HG03045 (cell line): ENCODE measurements around the gene SLC38A10.

Experiments
- ATAC-seq: cut with Tn5 transposase; IDR thresholded peaks from one replicate; pipeline ENCODE4 v1.9.1; 2021; ENCODE audit warnings: mild to moderate bottlenecking, moderate library complexity; ENCODE audit not compliant: unreplicated experiment

Gene SLC38A10

DNA sequence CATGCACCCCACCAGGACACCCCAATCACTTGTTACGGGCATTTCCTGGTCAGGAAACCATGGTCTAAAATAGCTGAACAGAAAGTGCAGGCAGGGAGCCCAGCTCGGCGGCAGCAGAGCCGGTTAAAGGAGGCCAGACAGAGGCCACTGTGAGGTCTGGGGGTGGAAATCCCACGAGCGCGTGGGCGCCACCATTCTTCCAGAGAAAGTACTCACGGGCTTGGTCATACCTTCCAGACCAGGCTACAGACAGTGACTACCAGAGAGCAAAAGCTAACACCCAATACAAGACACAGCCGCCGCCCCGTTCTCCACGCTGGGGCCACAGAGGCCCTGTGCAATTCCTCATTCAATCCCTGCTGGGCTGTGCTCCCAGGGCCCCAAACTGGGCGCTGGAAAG, 84.2 kb downstream of the SLC38A10 start:
- ATAC-seq = no peak

DNA sequence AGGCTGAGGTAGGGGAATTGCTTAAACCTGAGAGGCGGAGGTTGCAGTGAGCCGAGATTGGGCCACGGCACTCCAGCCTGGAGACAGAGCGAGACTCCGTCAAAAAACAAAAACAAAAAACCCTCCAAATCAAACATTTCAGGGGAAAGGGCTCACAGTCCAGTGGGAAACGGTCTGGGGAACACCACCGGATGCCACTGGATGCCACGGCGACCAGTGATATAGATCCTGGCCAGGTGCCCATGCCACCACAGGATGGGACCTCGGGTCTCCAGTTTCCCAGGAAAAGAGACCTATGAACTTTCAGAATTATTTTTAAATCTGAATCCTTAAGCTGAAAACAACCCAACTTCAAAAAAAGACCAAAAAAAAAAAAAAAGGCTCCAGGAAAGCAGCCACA, 84.6 kb downstream of the SLC38A10 start:
- no peak for ATAC-seq

DNA sequence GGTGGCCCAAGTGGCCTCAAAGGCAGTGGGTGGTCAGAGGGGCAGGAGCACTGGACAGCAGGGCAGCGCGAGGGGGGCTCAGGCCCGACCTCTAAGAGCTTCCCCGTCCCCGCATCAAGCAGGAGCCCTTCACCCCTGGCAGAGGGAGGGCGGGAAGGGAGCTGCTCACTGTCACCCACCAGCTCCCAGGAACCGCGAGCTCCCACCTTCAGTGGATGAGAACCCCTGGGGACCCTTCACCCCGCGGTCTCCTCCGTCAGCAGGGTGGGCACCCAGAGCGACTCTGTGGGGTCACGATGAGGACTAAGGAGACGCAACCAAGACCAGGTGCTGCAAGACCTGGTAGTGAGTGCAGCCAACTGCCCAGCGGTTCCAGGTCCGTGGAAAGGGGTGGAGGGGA, 86.0 kb downstream of the SLC38A10 start:
- ATAC-seq = no peak

DNA sequence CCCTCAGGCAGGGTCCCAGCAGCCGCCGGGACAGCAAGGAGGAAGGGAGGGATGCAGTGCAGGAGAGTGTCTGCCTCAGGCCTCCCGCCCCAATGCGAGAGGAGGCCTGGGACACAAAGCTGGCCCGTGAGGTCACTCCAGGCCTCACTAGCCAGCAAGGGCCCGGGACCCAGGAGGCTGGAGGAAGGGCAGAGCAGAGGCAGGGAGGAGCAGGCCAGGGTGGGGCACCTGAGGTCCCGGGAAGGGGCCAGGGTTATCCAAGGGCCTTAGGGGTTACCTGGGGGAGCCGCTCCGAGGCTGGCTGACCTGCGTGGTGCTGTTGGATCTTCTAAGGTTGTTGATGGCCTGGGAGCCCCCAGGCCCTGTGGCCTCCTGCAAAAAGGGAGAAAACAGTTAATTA, 86.5 kb downstream of the SLC38A10 start:
- no peak for ATAC-seq

DNA sequence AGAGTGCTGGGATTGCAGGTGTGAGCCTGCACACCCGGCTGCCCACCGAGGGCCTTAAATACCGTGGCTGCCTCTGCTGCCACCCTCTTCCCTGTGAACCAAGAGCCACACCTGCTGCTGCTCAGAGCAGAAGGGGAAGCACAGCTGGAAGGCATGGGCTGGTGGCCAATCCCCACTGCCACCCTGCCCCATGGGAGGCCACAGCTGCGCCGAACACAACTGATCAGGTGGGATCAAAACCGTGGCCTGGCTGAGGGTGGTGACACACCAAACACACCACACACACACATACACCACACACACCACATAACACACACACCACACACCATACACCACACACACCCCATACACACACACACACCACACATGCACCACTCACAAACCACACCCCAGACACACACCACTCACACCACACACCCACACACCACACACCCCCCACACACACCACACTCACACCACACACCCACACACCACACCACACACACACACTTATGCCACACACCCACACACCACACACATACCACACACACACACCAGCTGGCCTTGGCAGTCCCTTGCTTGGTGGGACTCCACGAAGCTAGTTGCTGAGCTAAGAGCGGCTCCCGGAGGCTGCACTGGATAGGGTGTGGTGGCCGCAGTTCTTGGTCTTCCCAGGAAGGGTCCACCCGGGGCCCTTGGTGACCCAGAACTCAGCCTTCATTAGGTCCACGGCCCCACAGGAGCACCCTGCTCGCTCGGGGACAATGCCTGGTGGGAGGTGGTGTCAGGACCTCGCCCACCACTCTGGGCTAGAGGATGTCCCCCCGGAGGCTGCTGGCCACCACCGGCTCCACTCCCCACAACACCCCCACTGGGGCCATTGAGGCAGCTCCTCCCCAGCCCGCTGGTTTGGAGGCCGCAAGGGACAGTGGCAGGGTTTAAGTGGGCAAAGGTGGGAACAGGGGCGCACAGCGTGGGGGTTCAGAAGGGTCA, 87.2 kb downstream of the SLC38A10 start:
- no peak for ATAC-seq

DNA sequence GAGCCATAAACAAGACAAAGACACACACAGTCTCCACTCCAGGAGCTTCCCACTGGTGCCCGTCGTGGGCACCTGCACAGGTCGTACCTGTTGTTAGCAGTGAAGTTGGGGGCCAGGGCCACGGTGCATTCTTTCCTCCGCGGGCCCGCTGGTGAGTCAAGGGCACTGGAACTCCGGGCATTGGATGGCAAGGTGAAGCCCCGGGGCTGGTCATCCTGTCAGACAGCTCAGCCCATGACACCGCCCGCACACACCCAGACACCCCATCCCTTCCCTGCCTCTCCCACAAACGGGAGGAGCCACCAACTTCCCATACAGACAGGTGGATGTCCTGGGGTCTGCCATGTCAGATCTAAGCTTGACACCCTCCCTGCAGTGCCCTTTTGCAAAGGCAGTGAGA, 88.5 kb downstream of the SLC38A10 start:
- no peak for ATAC-seq

DNA sequence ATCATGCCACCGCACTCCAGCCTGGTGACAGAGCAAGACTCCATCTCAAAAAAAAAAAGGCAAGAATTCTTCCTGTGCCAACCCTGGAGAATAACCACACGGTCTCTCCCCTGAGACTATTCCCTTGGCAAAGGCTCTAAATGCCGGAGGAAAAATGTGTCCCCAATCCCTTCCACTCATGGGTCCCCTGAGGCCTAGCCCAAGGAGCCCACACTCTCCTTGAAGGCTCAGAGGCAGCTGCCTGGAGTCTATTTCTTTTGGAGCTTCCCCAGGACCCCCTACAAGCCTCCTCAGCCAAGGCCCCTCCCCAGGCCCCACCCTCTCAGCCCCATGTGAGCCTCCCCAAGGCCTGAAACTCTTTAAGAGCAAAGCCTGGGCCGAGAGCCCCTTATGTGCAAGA, 88.9 kb downstream of the SLC38A10 start:
- no peak for ATAC-seq

DNA sequence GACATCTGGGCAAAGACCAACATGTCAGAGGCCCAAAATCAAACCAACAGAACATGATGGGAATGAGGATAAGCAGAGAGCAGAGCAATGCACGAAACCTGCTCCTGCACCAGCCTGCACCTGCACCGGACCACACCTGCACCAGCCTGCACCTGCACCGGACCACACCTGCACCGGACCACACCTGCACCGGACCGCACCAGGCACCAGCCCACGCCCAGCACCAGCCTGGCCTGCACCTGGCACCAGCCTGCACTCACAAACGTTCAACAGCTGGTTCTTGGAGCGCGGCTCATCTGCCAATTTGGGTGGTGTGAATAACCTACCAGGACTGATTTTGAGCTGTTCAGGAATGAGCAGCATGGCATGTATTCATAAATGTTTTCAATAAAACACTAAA, 90.5 kb downstream of the SLC38A10 start:
- no peak for ATAC-seq

DNA sequence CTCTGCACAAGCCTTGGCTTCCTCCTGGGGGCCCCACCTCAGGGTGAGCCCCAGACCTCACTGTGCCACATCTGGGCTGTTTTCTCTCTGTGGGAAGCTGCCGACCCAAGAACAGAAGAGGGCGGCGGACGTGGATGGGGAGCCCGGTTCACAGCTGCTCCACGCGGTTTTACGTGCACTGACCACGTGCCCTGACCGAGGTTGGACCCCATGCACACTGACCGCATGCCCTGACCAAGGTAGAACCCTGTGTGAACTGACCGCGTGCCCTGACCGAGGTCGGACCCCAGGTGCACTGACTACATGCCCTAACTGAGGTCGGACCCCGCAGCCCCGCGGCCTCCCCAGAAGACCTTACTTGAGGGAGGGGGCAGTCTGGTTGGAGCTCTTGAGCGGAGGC, 92.0 kb downstream of the SLC38A10 start:
- ATAC-seq = no peak

DNA sequence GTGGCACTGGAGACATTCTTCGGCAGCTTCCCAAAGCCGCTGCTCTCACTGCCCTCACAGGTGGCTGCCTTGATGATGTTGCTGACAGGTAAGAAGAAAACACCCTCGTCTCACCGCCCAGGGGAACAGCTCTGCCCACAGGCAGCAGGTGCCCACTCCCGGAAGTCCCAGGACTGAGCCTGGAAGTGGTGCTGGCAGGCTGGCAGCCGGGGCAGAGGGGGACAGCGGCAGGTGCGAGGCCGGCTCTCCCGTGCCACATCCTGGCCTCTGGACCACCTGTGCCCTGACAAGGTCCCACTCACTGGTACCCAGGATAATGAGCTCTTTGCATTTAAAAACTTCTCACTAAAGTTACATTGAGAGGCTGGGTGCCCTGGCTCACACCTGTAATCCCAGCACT, 92.8 kb downstream of the SLC38A10 start:
- no peak for ATAC-seq

DNA sequence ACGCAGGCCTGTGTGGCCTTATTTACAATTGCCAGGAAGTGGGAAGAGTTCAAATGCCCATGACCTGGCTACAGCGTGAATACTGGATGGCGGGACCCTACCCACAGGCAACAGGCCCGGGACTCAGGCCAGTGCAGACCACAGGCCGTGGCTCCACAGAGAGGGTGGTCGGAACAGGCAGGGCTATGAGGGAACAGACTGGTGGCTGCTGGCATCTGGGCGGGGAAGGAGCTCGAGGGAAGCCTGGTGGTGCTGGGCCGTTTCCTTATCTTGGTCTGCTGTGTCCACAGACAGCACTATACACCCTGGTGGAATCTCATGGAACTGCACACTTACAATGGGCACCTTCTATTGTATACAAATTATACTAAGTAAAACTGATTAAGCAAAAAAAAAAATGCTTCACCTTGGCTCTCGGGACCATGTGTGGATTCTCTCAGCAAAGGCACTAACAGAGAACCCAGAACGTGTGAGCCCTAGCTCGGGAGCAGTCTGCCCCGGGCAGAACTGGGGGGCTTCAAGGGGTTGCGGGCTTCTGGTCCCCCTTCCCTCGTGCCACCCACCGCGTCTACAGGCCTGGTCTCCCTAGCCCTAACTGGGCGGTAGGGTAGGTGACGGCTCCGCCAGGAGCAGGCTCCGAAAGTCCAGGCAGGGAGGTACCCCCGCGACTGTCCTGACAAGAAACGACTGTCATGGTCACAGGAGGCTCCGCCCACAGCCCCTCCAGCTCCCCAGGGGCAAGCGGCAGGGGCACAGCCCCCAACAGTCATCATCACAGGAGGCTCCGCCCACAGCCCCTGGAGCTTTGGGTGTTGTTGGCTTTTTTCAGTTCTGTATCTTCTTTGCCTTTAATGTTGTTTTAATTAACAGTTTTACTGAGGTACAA, 94.2 kb downstream of the SLC38A10 start:
- ATAC-seq = no peak

DNA sequence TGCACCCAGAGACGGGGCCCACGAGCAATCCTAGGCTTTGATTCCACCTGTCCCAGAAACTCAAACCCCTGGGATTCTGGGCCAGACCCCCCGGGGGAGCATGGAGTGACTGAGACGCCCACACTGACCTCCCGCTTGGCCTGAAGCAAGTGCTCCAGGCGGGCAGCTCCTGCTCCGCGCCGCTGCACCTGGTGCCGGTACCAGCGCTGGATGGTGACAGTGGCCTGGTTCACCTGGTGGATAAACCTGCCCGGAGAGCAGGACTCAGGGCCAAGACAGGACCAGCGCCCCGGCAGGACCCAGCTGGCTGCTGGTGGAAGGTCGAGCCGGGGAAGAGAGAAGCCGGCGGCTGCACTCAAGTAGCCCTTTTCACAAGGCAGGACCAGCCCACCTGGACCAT, 94.9 kb downstream of the SLC38A10 start:
- ATAC-seq = no peak

DNA sequence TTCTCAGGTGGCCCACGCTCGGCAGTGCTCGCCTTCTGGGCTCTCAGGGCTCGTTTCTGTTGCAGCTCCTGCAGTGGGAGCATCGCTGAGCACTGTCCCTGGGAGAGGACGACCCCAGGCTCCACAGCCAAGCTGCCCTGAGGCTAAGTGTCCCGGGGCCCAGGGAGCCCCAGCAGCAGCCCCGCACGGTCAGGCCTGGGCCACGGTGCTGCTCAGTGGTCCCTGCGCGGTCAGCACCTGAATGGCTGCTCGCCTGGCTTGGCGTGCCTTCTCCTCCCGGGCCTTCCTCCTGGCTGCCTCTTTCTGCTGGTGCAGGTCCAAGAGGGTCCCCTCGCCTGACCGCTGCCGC, 95.7 kb downstream of the SLC38A10 start:
- no peak for ATAC-seq

DNA sequence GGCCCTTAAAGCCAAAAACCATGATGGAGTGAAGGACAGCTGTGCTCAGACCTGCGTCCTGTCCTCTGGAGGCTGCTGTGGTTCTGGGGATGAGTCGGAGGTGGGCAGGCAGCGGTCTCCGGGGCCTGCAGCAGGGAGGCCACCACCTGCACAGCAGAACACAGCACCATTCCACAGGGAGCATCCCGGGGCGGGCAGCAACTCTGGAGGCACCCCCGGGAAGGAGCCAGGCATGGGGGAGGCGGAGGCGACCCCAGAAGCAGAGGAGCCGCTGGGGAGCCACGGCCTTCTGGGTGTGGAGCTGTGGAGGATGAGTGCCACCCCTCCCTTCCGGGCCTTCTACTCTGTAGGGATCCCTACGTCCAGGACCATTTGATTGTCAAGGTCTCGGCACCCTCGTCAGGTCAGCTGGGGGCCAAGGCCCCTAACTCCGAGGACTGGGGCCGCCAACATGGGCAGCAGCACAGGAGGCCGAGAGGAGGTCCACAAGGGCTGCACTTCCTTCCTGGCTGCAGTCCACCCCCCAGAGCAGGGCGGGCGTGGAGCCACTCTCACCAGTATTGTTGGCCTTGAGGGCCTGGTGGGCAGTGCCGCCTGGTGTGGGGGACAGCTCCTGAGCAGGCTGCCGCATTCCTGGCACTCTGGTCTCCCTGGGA, 96.2 kb downstream of the SLC38A10 start:
- no peak for ATAC-seq

DNA sequence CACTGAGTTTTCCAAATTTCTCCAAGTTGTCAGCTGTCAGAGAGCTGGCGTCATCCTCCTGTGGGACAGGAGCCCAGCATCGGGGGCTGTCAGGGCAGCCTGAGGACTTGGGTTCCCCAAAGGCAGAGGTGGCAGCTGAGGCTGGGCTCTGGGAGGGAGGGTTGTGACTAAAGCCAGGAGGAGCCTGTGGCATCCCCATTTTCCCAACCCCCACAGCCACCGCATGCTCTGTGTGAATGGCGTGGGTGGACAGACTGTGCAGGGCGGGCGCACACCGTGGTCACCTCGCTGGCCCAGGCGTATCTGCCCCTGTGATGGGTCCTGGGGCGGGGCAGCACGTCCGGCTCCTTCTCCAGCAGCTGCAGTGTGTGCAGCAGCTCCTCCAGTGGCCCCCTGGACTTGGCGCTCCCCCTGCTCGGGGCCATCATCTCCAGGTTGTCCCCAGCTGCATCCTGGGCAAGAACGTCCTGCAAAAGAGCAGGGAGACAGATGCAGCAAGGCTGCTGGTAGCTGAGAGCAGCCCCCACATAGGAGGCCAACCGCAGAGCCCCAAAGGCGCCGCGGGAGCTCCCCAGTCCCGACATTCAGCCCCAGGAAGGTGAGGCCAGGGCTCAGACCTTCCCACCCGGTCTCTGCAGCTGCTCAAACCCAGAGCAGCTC, 97.1 kb downstream of the SLC38A10 start:
- no peak for ATAC-seq

DNA sequence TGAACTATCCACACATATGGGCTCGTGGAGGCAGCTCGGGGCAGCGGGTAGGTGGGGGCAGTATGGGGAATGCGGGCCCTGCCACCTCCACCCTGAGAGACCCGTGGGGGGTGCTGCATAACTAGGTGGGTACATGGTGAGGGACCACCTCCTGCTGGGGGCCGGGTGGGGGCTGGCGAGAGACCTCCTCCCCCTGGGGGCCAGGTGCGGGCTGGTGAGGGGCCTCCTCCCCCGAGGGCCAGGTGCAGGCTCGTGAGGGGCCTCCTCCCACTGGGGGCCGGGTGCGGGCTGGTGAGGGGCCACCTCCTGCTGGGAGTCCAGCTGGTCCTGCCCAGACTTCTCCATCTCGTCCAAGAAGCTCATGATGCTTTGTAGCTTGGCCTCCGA, 97.7 kb downstream of the SLC38A10 start:
- no peak for ATAC-seq

DNA sequence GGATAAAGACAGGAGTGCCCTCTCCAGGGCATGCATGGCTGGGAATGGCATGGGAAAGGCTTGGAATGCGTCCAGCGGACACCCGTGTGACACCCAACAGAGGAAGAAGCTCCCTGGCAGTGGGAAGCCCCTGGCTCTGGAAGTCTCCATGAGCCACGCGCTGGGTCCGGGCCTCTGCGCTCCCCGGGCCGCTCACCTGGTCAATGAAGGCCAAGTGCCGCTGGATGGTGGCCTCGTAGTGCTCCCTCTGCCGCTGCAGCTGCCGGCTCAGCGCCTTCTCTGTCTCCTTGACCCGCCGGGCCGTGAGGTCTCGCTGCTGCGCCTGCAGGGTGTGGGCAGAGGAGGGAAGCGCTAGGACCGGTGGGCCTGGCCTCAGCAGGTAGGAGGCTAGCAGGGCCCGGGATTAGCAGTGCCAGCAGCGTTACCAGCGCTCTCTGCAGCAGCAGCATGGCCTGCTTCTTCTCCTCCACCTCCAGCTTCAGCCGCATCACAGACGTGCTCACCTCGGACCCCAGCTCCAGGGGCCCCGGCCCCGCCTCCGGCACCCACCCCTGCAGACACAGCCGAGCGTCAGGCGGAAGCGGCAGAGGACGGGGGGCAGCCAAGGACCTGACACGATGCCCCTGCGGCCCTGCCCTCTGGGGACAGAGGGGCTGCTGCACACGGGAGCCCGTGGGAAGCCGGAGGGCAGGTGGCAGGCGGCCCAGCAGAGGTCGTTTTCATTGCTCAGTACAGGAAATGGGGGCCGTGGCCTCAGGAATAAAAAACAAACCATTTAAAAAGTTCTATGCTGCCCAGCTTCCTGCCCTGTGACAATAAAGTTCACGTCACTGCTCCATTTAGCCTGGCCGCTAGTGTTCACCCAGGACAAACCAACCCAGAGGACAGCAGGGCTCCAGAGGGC, 98.3 kb downstream of the SLC38A10 start:
- no peak for ATAC-seq

DNA sequence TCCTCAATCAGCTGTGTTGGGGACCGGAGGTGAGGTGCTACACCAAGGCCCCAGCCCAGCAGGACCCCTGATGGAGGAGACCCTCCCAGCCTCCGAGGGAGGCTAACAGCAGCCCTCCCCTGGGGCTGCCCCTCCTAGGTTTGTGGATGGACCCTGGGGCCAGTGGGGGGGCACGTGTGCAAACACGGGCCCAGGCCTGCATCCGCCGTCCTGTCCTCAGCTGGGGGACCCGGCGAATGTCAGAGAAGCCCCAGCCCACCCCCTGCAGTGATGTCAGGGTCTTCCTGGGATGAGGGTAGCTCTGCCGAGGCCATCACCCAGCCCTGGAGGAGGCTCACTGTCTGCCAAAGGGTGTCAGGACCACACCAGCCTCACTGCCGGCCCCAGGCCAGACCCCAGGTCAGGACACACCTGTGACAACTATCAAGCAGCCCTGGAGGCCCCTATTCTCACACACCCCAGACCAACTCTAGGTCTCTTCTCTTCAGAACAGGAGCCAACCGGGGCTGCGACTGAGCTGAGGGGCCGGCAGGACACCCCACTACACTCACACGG, 99.1 kb downstream of the SLC38A10 start:
- ATAC-seq = no peak
